ENCODE data around the gene GALNT9.

Gene GALNT9

DNA sequence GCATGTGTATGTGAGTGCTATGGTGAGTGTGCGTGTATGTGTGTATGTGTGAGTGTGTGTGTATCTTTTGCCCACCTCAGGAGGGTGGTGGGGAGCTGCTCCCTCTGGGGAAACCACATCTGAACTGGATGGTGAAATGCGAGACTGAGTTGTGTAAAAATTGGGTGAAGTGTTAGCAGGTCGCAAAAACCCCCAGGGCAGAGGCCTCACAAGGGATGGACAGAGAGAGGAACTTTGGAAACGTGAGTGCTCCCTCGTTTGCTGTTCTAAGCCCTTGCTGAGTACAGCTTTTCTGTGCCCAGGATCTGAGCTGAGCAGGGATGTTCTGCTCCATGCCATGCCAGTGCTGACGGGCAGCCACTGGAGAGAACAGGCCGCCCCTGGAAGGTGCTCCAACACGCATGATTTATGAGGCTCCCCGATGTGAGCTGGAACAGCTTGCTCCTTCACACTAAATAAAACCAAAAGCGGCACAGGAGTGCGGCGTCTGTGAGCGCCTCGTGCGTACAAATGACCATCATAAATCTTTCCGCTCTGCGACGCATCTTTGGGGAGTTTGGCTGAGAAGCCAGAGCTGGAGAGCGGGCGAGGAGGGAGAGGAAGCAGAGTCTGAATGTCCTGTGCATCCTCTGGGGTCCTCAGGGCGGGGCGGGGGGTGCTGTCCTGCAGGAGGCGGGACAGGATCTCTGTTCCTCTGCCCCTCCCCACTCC is 14.1 kb upstream of the GALNT9 start:
- no peak for DNase-seq

DNA sequence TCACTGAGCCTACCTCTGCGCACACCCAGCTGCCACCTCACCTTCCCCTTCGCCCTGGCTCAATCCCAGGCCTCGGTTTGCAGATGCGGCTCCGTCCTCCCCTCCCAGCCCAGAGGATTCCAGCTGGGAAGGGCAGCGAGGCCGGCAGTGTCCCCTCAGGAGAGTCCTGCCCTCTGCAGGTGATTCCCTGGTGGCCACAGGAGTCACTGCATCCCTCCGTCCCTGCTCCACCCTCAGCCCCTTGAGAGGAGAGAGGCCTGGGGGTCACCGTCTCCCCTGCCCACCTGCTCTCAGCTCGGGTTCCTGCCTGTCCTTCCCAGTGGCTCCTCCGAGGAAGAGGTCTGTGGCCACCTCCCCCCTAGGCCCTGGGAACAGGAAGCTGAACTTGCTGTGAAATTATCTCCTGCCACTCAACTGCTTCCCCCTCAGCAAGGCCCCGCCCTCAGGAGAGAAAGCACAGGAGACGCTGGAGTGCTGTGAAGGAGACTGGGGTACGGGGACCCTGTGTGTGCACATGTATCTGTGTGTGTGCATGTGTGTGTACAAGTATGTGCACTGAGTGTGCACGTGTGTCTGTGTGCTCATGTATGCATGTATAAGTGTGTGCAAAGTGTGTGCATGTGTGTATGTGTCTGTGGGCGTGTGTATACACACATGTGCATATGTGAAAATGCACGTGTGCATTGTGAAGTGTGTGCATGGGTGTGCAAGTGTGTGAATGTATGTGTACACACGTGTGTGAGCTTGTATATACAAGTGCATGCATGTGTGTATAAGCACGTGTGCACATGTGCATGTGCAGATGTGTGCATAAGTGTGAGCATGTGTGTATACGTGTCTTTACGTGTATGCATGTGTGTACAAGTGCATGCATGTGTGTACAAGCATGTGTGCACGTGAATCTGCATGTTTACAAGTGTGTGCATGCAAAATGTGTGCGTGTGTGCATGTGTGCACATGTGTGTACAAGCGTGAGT is 13.2 kb upstream of the GALNT9 start:
- DNase-seq = no peak

DNA sequence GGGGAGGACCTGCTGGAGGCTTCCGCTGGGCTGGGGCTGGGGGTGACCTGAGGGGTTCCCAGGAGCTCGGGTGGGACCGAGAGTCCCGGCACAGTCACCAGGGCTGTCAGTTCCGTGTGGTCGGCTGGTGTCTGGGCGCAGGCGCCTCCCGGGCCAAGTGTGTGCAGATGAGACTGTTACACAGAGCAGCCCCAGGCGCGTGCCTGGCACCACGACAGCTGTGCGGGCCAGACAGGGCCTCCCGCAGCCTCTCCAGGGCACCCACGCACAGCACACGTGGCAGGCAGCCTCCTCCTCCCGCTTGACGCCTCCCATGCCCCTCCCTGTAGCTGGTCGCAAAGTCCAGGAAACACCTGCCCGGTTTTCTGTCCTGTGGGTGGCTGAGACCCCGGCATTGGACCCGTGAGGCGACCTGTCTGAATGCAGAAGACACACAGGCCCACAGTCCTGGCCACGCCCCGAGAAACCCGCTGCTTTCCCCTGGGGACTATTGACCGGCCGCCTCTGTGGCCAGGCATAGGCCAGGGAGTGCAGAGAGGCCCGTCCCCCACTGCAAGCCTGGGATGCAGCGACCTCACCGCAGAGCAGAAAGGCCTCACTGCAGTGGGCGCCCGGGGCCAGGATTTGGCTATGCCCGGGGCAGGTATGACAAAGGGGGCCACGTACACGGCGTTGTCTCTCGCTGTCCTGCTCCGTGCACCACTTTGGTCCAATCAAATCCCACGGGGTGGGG is 12.1 kb upstream of the GALNT9 start:
- DNase-seq = no peak

DNA sequence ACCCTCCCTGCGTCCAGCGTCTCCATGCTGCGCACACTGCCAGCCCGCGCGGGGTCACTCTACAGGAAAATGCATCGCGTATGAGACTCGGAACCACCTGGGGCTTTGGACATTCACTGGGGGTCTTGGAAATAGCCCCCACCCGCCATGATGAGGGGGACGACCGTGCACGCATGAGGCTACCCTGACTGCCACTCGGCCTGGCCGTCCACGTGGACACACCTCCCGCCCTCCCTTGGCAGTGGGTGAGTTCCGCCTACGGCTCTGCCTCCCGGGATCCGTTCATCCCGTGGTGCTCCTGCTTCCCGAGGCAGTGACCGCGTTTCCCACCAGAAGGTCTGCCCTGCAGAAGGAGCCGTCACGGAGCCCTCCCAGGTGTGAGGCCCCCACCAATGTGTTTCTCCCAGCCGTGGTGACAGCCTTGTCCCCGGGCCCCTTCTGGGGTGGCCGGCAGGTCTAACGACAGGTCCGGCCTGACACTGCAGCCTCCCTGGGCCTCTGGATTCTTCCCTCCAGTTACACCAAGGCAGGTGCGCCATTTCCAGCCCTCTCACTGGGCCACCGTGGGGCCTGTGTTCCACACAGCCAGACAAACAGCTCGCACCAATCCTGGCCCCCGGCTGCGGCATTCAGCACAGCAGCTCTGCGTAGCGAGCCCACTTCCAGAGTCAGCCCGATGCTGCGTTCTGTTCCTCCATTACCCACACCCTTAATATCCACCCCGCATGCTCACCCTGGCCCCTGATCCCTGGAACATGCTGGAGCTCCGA is 11.1 kb upstream of the GALNT9 start:
- no peak for DNase-seq

DNA sequence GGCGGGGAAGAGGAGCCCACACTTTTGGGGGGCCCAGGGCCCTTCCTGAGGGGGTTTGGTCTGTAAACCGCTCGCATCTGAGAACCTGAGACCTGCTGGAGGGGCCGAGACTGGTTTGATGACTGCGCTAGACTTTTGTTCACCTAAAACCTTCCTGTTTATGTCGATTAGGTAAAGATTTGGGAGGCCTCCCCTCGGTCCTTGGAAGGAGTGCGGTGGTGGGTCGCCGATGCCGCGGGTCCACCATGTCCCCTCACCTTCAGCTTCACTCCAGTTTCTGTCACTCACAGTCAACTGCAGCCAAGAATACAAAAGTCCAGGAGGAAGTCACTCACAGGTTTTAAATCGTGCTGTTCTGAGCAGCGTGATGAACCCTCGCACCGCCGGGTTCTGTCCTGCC is 10.5 kb upstream of the GALNT9 start:
- DNase-seq = no peak

DNA sequence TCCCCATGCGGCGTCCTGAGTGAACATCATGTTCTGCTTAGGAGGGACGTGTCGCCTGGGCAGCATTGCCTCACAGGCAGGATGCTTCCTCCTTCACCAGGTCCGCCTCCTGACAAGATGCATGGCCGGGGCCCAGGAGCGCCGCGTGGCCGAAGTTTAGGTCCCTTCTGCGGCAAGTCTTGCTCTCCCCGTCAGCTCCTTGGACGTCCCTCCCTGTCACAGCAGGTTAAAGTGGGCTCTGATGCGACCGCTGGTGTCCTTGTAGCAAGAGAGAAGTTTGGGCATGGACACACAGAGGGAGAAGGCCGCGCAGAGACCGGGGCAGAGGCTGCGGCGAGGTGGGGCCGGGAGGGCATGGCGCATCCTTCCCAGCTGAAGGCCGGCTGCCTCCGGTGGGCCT is 9.4 kb upstream of the GALNT9 start:
- no peak for DNase-seq

DNA sequence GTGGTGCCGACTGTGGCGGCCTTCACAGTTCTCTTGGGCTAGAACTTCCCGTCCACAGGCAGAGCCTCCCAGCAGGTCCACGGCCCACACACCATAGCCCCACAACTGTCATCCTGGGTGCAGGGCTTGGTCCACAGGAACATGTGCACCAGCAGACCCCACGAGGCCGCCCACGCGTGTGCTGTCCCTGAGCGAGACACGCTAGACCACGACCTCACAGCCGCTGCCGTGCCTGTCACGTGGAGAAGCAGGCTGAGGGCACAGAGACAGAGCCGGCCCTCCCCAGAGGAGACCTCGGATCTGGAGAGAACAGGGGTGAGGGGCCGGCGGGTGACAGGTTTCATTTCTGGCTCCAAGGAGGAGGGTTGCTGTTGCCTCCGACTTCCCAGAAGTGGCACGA is 8.9 kb upstream of the GALNT9 start:
- DNase-seq = no peak

DNA sequence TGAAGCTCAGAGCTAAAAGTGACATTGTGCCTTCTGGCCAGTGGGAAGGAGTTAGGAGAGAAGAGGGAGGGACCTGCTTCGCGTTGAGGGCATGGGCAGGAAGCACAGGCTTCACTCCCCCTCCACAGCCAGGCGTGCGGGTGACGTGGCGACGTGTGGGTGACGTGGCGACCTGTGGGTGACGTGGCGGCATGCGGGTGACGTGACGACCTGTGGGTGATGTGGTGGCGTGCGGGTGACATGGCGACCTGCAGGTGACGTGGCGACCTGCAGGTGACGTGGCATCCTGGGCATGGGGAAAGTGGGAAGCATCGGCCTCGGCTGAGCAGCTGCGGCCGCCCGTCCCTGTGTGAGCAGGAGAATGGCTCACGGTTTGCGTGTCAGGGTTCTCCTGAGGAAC is 8.2 kb upstream of the GALNT9 start:
- DNase-seq = no peak

DNA sequence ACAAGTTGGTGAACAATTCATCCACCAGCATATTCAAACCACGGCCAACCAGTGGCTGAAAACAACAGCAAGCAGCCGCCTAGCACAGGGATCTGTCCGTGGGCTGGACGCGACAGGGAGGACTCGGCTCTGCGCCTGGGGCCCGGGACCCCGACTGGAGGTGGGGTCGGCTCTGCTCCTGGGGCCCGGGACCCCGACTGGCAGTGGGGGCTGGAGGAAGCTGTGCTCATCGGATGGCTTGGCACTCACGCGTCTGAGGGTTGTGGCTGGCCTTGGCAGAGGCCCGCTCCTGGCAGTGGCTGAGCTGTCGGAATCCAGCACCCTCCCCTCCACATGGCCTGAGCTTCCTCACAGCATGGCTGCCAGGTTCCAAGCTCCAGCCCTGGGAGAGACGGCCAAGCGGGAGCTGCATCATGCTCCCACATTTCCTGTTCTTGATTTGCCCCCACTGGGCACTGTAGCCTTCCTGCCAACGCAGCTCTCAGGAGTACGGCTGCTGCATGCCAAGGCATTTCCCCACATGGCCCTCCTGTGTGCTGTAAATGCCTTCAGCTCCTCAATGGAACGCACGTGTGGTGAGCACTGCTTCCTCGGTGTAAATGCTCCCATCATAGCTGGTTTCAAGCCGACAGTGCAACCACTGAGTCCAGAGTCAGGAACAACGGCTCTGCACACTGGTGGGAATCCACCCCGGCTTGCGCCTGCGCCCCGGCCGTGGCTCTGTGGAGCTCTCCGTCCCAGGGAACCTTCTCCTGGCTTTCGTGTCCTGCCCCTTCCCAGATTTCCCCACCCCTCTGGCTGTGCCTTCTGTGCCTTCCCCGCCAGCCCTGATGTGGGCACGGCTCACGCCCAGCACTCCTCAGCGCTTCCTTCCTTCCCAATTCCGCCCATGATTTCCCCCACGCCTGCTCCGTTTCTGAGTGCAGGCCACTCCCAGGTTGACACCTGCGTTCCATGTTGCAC is 7.3 kb upstream of the GALNT9 start:
- no peak for DNase-seq

DNA sequence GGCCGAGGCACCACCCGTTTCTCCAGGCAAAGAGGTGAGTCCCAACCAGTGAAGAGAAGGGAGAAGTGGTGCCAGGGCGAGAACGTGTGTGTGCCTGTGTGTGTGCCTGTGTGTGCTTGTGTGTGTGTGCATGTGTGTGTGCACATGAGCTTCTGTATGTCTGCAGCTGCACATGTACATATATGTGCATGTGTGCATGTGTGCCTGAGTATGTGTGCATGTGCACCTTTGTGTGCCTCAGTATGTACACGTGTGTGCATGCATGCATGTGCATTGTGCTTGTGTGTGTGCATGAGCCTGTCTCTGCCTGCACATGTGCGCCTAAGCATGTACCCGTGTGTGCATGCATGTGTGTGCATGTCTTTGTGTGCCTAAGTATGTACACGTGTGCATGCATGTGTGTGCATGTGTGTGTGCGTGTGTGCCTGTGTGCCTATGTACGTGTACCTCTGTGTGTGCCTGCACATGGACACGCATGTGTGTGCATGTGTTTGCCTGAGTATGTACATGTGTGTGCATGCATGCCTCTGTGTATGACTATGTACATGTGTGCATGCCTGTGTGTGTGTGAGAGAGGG is 5.9 kb upstream of the GALNT9 start:
- no peak for DNase-seq

DNA sequence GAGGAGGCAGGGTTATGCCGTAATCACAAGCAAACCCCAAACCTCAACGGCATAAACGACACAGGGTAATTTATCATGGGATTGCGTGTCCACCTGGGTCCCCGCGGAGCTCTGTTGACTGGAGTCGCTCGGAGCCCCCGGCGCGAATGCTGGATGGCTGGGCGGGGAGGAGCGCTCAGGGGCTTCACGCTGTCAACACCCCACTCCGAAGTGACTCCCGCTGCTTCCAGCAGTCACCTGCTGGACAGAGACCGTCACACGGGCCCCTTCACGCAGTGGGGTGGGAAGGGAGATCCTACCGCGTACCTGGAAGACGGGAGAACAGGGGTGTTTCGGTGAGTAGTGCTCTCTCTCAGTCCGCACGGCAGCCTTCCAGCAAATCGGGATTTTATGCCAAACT is 4.4 kb upstream of the GALNT9 start:
- no peak for DNase-seq

DNA sequence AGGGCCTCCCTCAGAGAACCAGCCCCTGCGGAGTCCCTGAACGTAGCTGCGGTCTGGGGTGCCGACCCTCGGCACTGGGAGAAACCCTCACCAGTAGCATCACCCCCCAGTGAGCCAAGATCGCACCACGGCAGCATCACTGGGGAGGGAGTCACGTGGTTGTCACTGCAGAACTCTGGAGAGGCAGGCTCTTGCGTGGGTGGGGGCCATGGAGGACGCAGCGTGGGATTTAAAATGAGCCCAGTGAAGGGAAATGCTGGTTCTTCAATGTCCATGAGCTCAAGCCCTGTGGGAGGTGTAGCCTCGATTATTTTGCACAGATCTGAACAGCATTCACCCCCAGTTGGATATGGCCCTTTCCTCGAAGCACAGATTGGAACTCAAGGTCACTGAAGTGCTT is 3.9 kb upstream of the GALNT9 start:
- no peak for DNase-seq

DNA sequence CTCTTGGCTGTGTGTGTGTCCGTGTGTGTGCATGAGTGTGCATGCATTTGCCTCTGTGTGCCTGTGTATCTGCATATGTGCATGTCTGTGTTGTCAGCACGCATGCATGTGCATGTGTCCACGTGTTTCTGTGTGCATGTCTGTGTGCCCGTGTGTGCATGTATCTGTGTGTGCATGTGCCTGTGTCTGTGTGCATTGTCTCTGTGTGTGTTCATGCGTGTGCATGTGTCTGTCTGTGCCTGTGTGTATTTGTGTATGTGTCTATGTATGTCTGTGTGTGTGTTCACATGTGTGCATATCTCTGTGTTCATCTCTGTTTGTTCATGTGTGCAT is 1.1 kb upstream of the GALNT9 start:
- no peak for DNase-seq

DNA sequence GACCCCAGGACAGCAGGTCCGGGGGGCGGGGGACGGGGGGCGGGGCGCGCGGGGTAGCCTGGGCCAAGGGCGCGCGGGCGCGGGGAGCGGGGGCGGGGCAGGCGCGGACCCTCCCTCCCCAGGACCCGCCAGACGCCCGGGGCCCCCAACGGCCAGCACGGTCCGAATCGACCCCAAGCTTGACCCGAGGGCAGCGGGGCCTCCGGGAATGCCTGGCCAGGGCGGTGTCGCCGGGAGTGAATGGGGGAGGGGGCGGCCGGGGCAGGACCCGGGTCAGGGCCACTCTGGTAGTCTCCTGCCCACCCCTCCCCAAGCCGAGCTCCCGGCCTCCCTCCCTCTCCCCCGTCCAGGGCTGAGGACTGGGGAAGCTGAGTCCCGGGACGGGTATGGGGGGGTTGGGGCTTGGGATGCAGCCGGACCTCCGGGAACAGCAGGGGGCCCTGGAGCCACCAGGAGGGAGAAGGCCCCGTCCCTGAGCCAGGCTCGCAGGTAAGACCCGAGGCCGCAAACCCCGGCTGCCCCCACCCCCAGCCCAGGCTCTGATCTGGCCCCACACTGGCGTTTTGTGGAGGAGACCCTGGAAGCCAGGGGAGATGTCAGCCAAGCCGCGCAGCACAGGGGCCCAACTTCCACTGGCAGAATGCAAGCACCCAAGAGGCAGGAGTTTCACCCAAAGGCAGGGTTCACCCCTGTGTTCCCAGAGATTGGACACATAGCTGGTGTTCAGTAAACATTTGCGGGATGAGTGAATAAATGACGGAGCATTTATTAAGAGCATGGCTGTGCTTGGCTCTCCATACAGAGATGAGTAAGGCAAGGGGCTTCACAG is 545 bp upstream of the GALNT9 start:
- no peak for DNase-seq

DNA sequence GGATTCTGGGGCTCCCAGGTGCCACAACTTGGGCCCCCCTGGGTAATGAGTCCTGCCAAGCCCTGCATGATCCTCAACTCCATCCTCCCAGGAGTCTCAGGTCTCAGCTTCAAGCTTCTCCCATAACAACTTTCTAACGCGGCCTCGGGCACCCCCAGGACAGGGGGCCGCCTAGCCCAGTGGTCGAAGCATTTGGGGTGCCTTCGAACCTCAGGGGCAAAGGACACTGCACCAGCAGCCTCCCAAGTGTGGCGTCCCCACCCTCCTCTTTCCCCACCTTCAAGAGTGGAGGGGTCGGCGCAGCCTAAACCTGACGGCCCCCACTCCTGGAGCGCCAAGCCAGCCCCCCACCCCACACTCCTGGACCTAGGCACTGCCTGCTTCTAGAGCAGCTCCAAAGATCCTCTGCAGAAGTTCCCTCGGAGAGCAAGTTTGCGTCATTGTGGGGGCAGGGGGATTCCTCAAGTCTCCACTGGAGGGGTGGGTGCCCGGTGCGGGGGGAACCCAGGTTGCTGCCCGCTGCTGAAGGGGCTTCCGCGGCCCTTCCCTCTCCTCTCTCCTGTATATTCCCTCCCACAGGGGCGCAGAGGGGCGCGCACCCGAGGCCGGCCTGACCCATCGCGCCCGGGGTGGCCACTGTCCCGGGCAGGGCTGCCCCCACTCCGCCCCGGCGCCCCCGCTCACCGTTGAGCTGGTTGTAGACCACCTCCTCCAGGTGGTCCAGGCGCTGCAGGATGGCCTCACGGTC is 933 bp downstream of the GALNT9 start:
- no peak for DNase-seq

DNA sequence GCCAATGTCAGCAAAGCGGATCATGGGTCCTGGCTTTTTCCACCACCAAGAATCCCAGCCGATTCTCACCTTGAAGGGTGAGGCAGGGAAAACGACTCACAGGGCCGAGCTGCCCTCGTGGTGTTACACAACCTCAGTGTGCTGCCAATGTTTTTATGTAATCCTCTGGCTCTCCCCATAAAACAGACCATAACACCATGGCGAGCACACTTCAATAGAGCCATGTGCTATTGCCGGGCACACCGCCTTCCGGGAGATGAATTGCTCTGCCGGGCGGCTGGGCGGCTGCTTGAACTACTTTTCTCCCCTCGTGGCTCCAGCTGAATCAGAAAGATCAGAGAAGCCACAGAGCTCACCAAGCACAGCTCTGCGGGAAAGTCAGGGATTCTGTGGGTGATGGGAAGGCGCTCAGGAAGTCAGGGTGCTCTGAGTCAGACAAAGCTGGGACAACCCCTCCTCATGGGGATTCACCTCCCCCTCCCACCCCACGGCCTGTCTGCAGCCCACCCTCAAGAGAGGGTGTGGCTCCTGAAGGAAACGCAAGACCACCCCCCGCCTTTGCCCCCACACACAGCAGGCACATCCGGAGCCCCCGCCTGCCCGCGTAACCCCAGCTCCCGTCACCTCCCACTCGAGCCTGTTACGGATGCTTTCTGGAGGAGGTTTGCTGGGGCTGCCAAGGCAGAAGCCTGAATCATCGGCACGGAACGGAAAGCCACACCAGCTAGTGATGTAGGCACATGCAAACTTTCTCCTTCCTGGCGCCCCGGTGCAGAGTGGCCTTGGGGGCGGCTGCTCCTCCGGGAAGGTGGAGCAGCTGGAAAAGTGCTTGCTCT is 1.8 kb downstream of the GALNT9 start:
- peak; percentile 69 for DNase-seq

DNA sequence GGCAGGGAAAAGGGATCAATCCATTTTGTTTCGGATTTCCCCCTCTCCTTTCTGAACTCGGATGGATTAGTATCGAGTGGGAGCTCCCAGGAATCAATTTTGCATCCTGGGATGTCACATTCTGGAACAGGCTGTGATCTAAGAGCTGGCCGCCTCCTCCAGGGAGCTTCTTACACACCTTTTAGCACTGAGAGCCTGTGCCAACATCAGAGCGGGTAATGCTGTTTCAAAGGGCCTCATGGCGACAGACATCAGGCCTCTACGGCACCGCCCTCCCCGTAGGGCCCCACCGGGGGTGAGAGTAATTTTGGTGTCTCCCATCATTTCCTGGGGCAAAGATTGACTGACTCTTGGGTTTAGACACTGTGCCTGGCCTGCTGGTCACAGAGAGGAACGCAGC is 2.7 kb downstream of the GALNT9 start:
- DNase-seq = no peak

DNA sequence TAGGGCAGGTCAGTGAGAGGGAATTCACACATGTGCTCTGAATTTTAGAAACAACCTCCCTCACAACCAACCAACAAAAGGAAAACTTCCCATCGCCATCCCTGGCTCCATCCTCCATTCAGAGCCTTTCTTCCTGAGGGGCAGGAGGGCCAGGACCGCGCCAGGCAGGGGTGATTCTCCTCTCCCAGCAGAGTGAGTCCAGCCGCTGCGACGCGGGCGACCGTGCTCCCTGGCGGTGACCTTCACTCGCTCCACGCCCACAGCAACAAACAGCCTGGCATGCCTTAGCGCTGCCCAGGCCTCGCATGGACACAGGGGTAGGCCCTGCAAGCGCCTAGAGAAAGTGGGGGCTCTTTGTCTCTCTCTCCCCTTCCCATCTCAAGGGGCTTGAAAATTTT is 3.7 kb downstream of the GALNT9 start:
- DNase-seq = no peak
